Adrenal gland (tissue), 5 donors: Measurements from ENCODE around the gene NAPSA.

ENCODE experiments used
- POLR2A ChIP-seq, 2 donors: fragments of 450-650 bp; IDR thresholded peaks; one replicate each; pipeline ENCODE4 v1.6.1; 2017; ENCODE audit warnings: antibody characterized with exemption in 2 of 2, mild to moderate bottlenecking in 2 of 2, moderate library complexity in 1 of 2
- TF ChIP-seq, protein P1 (sequence below), 6 experiments: fragments of 450-650 bp in 4 of 6; fragments of 200-600 bp in 2 of 6; sonication (generic) in 1 of 6; IDR thresholded peaks; 1 replicate in 5 of 6; 2 replicates in 1 of 6; pipeline versions ENCODE4 v1.5.1 to v1.8.0; 2016 to 2021; ENCODE audit warnings: antibody characterized with exemption in 6 of 6, mild to moderate bottlenecking in 2 of 6, moderate library complexity in 1 of 6
- donor health status: DM: no; HTN: no; CAD: no.

DNA sequence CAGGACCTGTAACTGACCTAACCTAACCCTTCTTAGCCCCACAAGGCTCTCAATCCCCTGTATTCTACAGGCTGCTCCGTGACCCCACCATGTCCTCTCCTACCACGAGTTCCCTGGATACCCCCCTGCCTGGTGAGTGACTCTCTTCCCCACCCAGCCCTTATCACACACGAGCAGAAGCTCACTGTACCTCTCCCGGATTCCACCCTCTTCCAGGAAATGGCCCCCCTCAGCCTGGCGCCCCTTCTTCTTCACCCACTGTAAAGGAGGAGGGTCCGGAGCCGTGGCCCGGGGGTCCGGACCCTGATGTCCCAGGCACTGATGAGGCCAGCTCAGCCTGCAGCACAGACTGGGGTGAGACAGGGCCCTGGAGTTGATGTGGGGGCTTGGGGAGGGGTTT, 12.1 kb upstream of the NAPSA start:
- TF ChIP-seq POLR2A (IDR thresholded peaks at IDR 0.05), result no peak
- TF ChIP-seq, protein P1, sequence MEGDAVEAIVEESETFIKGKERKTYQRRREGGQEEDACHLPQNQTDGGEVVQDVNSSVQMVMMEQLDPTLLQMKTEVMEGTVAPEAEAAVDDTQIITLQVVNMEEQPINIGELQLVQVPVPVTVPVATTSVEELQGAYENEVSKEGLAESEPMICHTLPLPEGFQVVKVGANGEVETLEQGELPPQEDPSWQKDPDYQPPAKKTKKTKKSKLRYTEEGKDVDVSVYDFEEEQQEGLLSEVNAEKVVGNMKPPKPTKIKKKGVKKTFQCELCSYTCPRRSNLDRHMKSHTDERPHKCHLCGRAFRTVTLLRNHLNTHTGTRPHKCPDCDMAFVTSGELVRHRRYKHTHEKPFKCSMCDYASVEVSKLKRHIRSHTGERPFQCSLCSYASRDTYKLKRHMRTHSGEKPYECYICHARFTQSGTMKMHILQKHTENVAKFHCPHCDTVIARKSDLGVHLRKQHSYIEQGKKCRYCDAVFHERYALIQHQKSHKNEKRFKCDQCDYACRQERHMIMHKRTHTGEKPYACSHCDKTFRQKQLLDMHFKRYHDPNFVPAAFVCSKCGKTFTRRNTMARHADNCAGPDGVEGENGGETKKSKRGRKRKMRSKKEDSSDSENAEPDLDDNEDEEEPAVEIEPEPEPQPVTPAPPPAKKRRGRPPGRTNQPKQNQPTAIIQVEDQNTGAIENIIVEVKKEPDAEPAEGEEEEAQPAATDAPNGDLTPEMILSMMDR (IDR thresholded peaks at IDR 0.05), result no peak
